HepG2 (cell line): Measurements from ENCODE around the gene TAS2R4. TPM values are rescaled to one million over a fixed set of nuclear protein-coding genes. Genes with fewer than 3 reads are reported as not detected.

Source experiments
- ATAC-seq: fragments of 200-7000 bp; cut with Tn5 transposase; 3 replicates; pipeline ENCODE4 v1.9.1; 2020; ENCODE audit warnings: mild to moderate bottlenecking, moderate library complexity
- BruUV-seq: library from RNA; stranded (reverse); fragments of 400-500 nt; replicated peaks from 2 replicates; lab custom pipeline; 2021; lab: Mats Ljungman, UMichigan
- CTCF ChIA-PET: fragments of 300-600 bp; formaldehyde crosslinking; extraction: SDS; loops from one replicate; lab custom pipeline; 2021; ENCODE audit warnings: low total read pairs, inconsistent platforms, low intra/inter-chr PET ratio; lab: Yijun Ruan, JAX
- POLR2A ChIA-PET: fragments of 350-600 bp; sonication (Branson Sonifier 250); formaldehyde crosslinking; loops from one replicate; lab custom pipeline; 2020; ENCODE audit warnings: antibody characterized with exemption, inconsistent platforms; lab: Yijun Ruan, JAX
- DNase-seq: peaks from one replicate; pipeline ENCODE4 v3.0.0-alpha.2; 2015; ENCODE audit warnings: low spot score
- FAIRE-seq: peaks from 3 replicates; lab custom pipeline; 2011; peaks lifted over from hg19 to GRCh38; lab: Jason Lieb, UNC
- H2AFZ ChIP-seq: one replicate; pipeline ENCODE4 v1.6.1; 2011; ENCODE audit warnings: low read length, inconsistent platforms
- H3K27ac ChIP-seq: fragments of 300-600 bp; 3 replicates; pipeline ENCODE4 v1.8.0; 2011; ENCODE audit warnings: mixed run types, mild to moderate bottlenecking, mixed read lengths, low read length, inconsistent platforms; ENCODE audit not compliant: insufficient read depth; ENCODE audit errors: extremely low read length
- H3K27me3 ChIP-seq, 2 experiments: fragments of 200-600 bp in 1 of 2; 2 replicates in 1 of 2; 3 replicates in 1 of 2; pipeline versions ENCODE4 v1.6.0 to v1.8.0; 2011; ENCODE audit warnings: low read length in 2 of 2, mild to moderate bottlenecking in 2 of 2, moderate library complexity in 2 of 2, inconsistent platforms in 1 of 2; ENCODE audit not compliant: insufficient read depth in 2 of 2, control insufficient read depth in 1 of 2
- H3K36me3 ChIP-seq, 2 experiments: fragments of 200-600 bp in 1 of 2; replicated peaks in 1 of 2; 2 replicates in 1 of 2; 3 replicates in 1 of 2; pipeline versions ENCODE4 v1.5.1 to v1.8.0; 2011; ENCODE audit warnings: low read length in 2 of 2, inconsistent platforms in 1 of 2; ENCODE audit not compliant: insufficient read depth in 2 of 2, control insufficient read depth in 1 of 2
- H3K4me1 ChIP-seq: 2 replicates; pipeline ENCODE4 v1.5.1; 2012; ENCODE audit warnings: low read length, inconsistent platforms; ENCODE audit not compliant: insufficient read depth
- H3K4me2 ChIP-seq: 2 replicates; pipeline ENCODE4 v1.6.0; 2011; ENCODE audit warnings: low read depth, low read length, inconsistent platforms
- H3K4me3 ChIP-seq, 3 experiments: fragments of 200-600 bp in 1 of 3; sonication (generic), shearing (Covaris generic) in 1 of 3; replicated peaks in 1 of 3; 2 replicates each; pipeline ENCODE4 v1.5.1; 2011 to 2016; ENCODE audit warnings: low read length in 3 of 3, inconsistent platforms in 2 of 3, low read depth in 2 of 3, mild to moderate bottlenecking in 2 of 3, control low read depth in 1 of 3, mixed read lengths in 1 of 3; ENCODE audit not compliant: insufficient read depth in 1 of 3
- H3K79me2 ChIP-seq: one replicate; pipeline ENCODE4 v1.6.1; 2011; ENCODE audit warnings: low read length, inconsistent platforms; ENCODE audit not compliant: insufficient read depth
- H3K9ac ChIP-seq: 2 replicates; pipeline ENCODE4 v1.6.0; 2011; ENCODE audit warnings: mild to moderate bottlenecking, low read depth, low read length, inconsistent platforms; ENCODE audit not compliant: insufficient read depth
- H3K9me3 ChIP-seq: 2 replicates; pipeline ENCODE4 v1.5.1; 2012; ENCODE audit warnings: mild to moderate bottlenecking, low read length
- H4K20me1 ChIP-seq: 2 replicates; pipeline ENCODE4 v1.6.0; 2011; ENCODE audit warnings: inconsistent platforms, mild to moderate bottlenecking, low read length, moderate library complexity; ENCODE audit not compliant: insufficient read depth
- HMG20B ChIP-seq: conservative IDR thresholded peaks from 2 replicates; pipeline ENCODE4 v1.6.1; 2016; ENCODE audit warnings: missing genetic modification reagents, missing compliant biosample characterization
- HMGXB4 ChIP-seq, 2 experiments: sonication (generic) in 1 of 2; formaldehyde crosslinking in 1 of 2; IDR thresholded peaks; 2 replicates each; pipeline versions ENCODE4 v1.4.0 to v1.6.1; 2018 to 2020; ENCODE audit warnings: missing genetic modification reagents in 2 of 2, borderline replicate concordance in 1 of 2, low read depth in 1 of 2, mild to moderate bottlenecking in 1 of 2, missing biosample characterization in 1 of 2
- NFRKB ChIP-seq: fragments of 450-650 bp; IDR thresholded peaks from 2 replicates; pipeline ENCODE4 v1.6.1; 2017
- POLR2AphosphoS5 ChIP-seq: IDR thresholded peaks from 2 replicates; pipeline ENCODE4 v1.6.1; 2012; ENCODE audit warnings: low read depth, low read length
- ZBTB33 ChIP-seq: sonication (generic); formaldehyde crosslinking; IDR thresholded peaks from 2 replicates; pipeline ENCODE4 v1.4.0; 2020; ENCODE audit warnings: missing genetic modification reagents
- ZNF577 ChIP-seq: sonication (generic); formaldehyde crosslinking; IDR thresholded peaks from 2 replicates; pipeline ENCODE4 v1.4.0; 2020; ENCODE audit warnings: mild to moderate bottlenecking, low read depth, missing genetic modification reagents, borderline replicate concordance
- ZNF749 ChIP-seq: sonication (generic); formaldehyde crosslinking; IDR thresholded peaks from 2 replicates; pipeline ENCODE4 v1.8.0; 2022; ENCODE audit warnings: mild to moderate bottlenecking, missing genetic modification reagents, moderate library complexity, borderline replicate concordance
- WGBS: methylation state at CpG from one replicate; pipeline ENCODE4 v1.1.6; 2017; ENCODE audit warnings: low lambda C conversion rate; 5-methylcytosine and 5-hydroxymethylcytosine counted together
- in situ Hi-C: cut with HindIII; loops from 2 replicates; pipeline ENCODE4 v1.10.0; 2017; ENCODE audit warnings: low pct_unique_long_range_greater_than_20kb; ENCODE audit not compliant: extremely low pct_ligation_motif_present
- intact Hi-C: fragments of 100-400 bp; cut with micrococcal nuclease; formaldehyde crosslinking; loops from one replicate; pipeline ENCODE4 v1.10.0; 2022; ENCODE audit not compliant: unreplicated experiment
- polyA plus RNA-seq, 8 experiments: library from polyadenylated mRNA; depleted of rRNA in 3 of 8; stranded (reverse) in 7 of 8; unstranded in 1 of 8; fragments of >200 nt; fragmentation: Illumina TruSeq in 4 of 8; extraction: Trizol in 4 of 8; gene quantifications; 2 replicates each; pipeline versions ENCODE4 v1.2.1 to v1.2.3, GENCODE V29; 2011 to 2016; ENCODE audit warnings: low read depth in 4 of 8, missing spikeins in 1 of 8, mixed read lengths in 1 of 8; ENCODE audit not compliant: insufficient read depth in 1 of 8
- total RNA-seq, 5 experiments: library from RNA; depleted of rRNA; stranded (reverse); fragments of >200 nt; fragmentation: Illumina TruSeq; extraction: Trizol; gene quantifications; 2 replicates each; pipeline ENCODE4 v1.2.3, GENCODE V29; 2016; ENCODE audit warnings: low read depth in 1 of 5

Gene TAS2R4
- total and polyA plus RNA-seq, 2 of the 13 experiments (the other 11 are each of a cell fraction or from before 2014, with no cell fraction given): 0.71 to 0.80 TPM

- H3K9ac ChIP-seq: no peak overlapping the region
- in situ Hi-C loops: no loop called here
- H3K79me2 ChIP-seq: no peaks in the 10 kb centered on the region
- H3K27ac ChIP-seq: no peak overlapping the region
- BruUV-seq: no TSS peak
- TF ChIP-seq ZBTB33 (CRISPR knock-in tag) (no peak), POLR2AphosphoS5 (no peak), HMGXB4 (CRISPR knock-in tag; IDR thresholded peaks at IDR 0.05; ENCODE audit: borderline replicate concordance in 1 of 2, low read depth in 1 of 2) (no peak), ZNF577 (CRISPR knock-in tag) (no peak), ZNF749 (no peak), NFRKB (no peak), HMG20B (CRISPR knock-in tag) (no peak)
- TF ChIP-seq, all 625 proteins: peak for 0
- FAIRE-seq: no peak
- DNase-seq: no peak
- intact Hi-C loops: no loop called here
- Histone ChIP-seq H3K27me3 (no peaks in the 10 kb centered on the region; a peak in 1 of 5 replicates), H3K9me3 (no peaks in the 10 kb centered on the region), H3K4me2 (no peak overlapping the region), H3K36me3 (no peaks in the 10 kb centered on the region), H2AFZ (no peak overlapping the region), H3K4me3 (no peak overlapping the region), H3K4me1 (no peaks in the 10 kb centered on the region), H4K20me1 (no peaks in the 10 kb centered on the region)
- ChIA-PET POLR2A (no interaction called here), CTCF (no interaction called here)
- no peak for ATAC-seq
- 18% methylated on average over 1 of the region's 1 CpG for WGBS
Measured at GRCh38 chr7:141729020-141729419, 47.5 kb upstream of the TAS2R4 start.
